Upper lobe of left lung (tissue), 4 donors: ENCODE data around the gene BNIPL.

ENCODE experiments used
- CTCF ChIP-seq, 6 experiments: fragments of 450-650 bp in 4 of 6; fragments of 200-600 bp in 2 of 6; sonication (generic) in 2 of 6; IDR thresholded peaks; one replicate each; pipeline ENCODE4 v1.5.1; 2016 to 2019; ENCODE audit warnings: antibody characterized with exemption in 6 of 6
- EP300 ChIP-seq, 4 donors: sonication (generic); formaldehyde crosslinking; IDR thresholded peaks; one replicate each; pipeline ENCODE4 v1.5.1; 2017; ENCODE audit warnings: antibody characterized with exemption in 4 of 4, control low read depth in 2 of 4
- POLR2A ChIP-seq, 4 donors: fragments of 450-650 bp; IDR thresholded peaks; one replicate each; pipeline ENCODE4 v1.5.1; 2016 to 2017; ENCODE audit warnings: antibody characterized with exemption in 4 of 4, mild to moderate bottlenecking in 2 of 4

- TF ChIP-seq CTCF (IDR thresholded peaks at IDR 0.05) (peak; percentile 69 to 95 (median 84)), POLR2A (IDR thresholded peaks at IDR 0.05) (peak in 3 of 4 donors; percentile 47 to 73 (median 63)), EP300 (IDR thresholded peaks at IDR 0.05) (no peak)
These were observed 34.3 kb downstream of the BNIPL start, which contains the start of gene GABPB2 for GRCh38 chr1:151070474-151071276.
